OCI-LY1 (cell line): Measurements from ENCODE around the gene TES.

Experiments
- H2AFZ ChIP-seq: fragments of 200-600 bp; sonication (generic), shearing (Covaris generic); 2 replicates; pipeline ENCODE4 v1.6.0; 2014; ENCODE audit warnings: antibody characterized with exemption, mild to moderate bottlenecking, low read length
- H3F3A ChIP-seq: fragments of 200-600 bp; sonication (generic), shearing (Covaris generic); 2 replicates; pipeline ENCODE4 v1.6.0; 2014; ENCODE audit warnings: mild to moderate bottlenecking, antibody characterized with exemption, low read length, moderate library complexity; ENCODE audit not compliant: insufficient read depth
- H3K27ac ChIP-seq: fragments of 200-600 bp; sonication (generic); 2 replicates; pipeline ENCODE4 v1.5.1; 2014; ENCODE audit warnings: low read length, mixed run types, mild to moderate bottlenecking, low read depth; ENCODE audit not compliant: poor library complexity, severe bottlenecking
- H3K27me3 ChIP-seq: fragments of 200-600 bp; sonication (generic); 2 replicates; pipeline ENCODE4 v1.6.0; 2014; ENCODE audit warnings: antibody characterized with exemption, mild to moderate bottlenecking, low read length, moderate library complexity; ENCODE audit not compliant: insufficient read depth
- H3K36me3 ChIP-seq: fragments of 200-600 bp; sonication (generic); 2 replicates; pipeline ENCODE4 v1.6.1; 2014; ENCODE audit warnings: mild to moderate bottlenecking, antibody characterized with exemption, low read length, moderate library complexity, mixed read lengths; ENCODE audit not compliant: insufficient read depth
- H3K4me1 ChIP-seq: fragments of 200-600 bp; sonication (generic); 2 replicates; pipeline ENCODE4 v1.5.1; 2014; ENCODE audit warnings: mild to moderate bottlenecking, low read length, moderate library complexity; ENCODE audit not compliant: insufficient read depth, severe bottlenecking
- H3K4me2 ChIP-seq: fragments of 200-600 bp; sonication (generic), shearing (Covaris generic); 2 replicates; pipeline ENCODE4 v1.6.1; 2014; ENCODE audit warnings: low read length
- H3K4me3 ChIP-seq: fragments of 200-600 bp; sonication (generic); 2 replicates; pipeline ENCODE4 v1.5.1; 2014; ENCODE audit warnings: low read length, low read depth, mild to moderate bottlenecking, mixed read lengths; ENCODE audit not compliant: poor library complexity, severe bottlenecking
- H3K79me2 ChIP-seq: fragments of 200-600 bp; shearing (Covaris generic); 2 replicates; pipeline ENCODE4 v1.6.1; 2016; ENCODE audit warnings: mixed run types, low read length, mixed read lengths; ENCODE audit not compliant: insufficient read depth
- H3K9ac ChIP-seq: fragments of 200-600 bp; sonication (generic), shearing (Covaris generic); 2 replicates; pipeline ENCODE4 v1.6.1; 2014; ENCODE audit warnings: mild to moderate bottlenecking, low read length, mixed read lengths
- H3K9me2 ChIP-seq: fragments of 200-600 bp; sonication (generic), shearing (Covaris generic); 2 replicates; pipeline ENCODE4 v1.6.1; 2014; ENCODE audit warnings: low read depth, mild to moderate bottlenecking, low read length, mixed read lengths
- H3K9me3 ChIP-seq: fragments of 200-600 bp; shearing (Covaris generic); 2 replicates; pipeline ENCODE4 v1.6.1; 2014; ENCODE audit warnings: low read length, mixed read lengths
- H4K20me1 ChIP-seq: fragments of 200-600 bp; sonication (generic), shearing (Covaris generic); 2 replicates; pipeline ENCODE4 v1.6.0; 2016; ENCODE audit warnings: mild to moderate bottlenecking, low read length; ENCODE audit not compliant: insufficient read depth
- EZH2 ChIP-seq: fragments of 200-600 bp; sonication (generic), shearing (Covaris generic); IDR thresholded peaks from 2 replicates; pipeline ENCODE4 v1.8.0; 2017; ENCODE audit warnings: borderline replicate concordance, mixed run types, mild to moderate bottlenecking, antibody characterized with exemption, low read length, moderate library complexity, mixed read lengths
- TF ChIP-seq, protein P1 (sequence below): fragments of 200-600 bp; sonication (generic), shearing (Covaris generic); IDR thresholded peaks from 2 replicates; pipeline ENCODE4 v1.5.1; 2017; ENCODE audit warnings: mild to moderate bottlenecking, antibody characterized with exemption, low read length, moderate library complexity, mixed read lengths

TES gene

DNA sequence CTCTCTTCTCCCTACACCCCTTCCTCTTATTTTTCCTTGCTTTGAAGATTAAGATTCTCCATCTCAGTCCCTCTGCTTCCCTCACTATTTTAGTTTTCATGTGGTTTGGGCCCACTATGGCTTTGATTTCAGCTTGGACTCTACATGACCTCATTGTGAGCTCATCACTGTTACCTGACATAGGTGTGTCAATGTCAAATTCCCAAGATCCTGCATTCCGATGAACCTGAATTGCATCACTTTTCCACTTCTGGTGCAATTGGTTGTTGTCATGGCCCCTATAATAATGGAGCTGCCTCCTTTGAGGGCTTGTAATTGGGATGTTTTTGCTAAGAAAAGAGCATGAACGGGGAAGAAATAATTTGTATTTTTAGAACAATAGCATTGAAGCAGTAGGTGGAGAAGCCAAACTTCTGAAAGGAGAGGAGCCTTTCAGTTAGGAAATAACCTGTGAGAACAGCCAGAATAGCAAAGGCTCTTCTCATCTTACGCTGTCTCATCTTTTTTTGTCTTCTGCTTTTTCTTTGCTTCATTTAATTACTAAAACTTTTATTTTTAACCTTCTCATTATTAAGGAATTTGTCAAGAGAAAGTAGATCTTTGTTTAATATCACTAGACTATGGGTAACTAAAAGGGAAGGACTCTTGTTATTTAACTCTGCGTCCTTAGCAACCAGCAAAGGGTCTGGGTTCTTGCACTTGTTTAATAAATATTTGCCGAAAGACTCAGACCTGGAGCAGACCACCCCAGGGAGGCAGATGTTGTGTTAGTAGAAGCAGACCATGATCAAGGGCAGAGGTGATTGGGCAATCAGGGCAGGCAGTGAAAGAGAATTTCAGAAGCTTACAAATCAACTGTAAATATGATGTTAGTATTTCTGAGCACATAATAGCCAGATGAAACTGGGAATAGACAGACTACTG lies 95.4 kb downstream of the TES start:
- Histone ChIP-seq H3K4me2 (no peak overlapping the region), H2AFZ (no peak overlapping the region)

DNA sequence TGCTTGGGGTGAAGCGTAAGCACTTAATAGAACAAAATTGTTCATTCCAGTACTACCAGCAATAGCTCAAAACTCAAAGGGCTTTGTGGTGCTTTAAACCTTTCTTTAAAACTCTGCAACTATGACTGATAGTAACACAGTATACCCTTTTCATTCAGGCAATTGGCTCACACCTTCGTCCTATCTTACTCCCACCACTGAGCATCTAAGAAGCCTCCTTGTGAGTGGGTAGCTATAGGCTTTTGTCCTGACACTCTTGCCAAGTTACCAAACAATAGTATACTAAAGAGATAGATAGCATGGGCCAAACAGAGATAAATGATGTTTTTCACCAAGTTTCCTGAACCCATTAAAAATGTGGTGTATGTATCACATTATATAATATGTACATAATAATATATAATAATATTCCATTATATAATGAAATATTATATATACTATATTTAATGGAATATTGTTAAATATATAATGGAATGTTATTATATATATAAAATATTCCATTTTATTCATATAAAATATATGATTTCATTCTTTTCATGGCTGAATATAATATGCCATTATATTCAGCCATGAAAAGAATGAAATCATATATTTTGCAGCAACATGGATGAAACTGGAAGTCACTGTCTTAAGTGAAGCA lies 96.2 kb downstream of the TES start:
- Histone ChIP-seq H3K36me3 (no peaks in the 10 kb centered on the region), H3K9me2 (no peaks in the 10 kb centered on the region), H3K4me3 (no peak overlapping the region), H3K4me1 (no peaks in the 10 kb centered on the region), H3K4me2 (no peak overlapping the region), H2AFZ (no peak overlapping the region), H3K9me3 (no peaks in the 10 kb centered on the region), H3K27ac (no peak overlapping the region), H3K9ac (no peak overlapping the region), H3K27me3 (no peaks in the 10 kb centered on the region), H3F3A (no peaks in the 10 kb centered on the region), H4K20me1 (no peaks in the 10 kb centered on the region), H3K79me2 (no peaks in the 10 kb centered on the region)
- TF ChIP-seq, protein P1, sequence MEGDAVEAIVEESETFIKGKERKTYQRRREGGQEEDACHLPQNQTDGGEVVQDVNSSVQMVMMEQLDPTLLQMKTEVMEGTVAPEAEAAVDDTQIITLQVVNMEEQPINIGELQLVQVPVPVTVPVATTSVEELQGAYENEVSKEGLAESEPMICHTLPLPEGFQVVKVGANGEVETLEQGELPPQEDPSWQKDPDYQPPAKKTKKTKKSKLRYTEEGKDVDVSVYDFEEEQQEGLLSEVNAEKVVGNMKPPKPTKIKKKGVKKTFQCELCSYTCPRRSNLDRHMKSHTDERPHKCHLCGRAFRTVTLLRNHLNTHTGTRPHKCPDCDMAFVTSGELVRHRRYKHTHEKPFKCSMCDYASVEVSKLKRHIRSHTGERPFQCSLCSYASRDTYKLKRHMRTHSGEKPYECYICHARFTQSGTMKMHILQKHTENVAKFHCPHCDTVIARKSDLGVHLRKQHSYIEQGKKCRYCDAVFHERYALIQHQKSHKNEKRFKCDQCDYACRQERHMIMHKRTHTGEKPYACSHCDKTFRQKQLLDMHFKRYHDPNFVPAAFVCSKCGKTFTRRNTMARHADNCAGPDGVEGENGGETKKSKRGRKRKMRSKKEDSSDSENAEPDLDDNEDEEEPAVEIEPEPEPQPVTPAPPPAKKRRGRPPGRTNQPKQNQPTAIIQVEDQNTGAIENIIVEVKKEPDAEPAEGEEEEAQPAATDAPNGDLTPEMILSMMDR: no peak
- TF ChIP-seq EZH2: no peak

More for the DNA sequence above, 95.4 kb downstream of the TES start:
- TF ChIP-seq, protein P1: no peak
- TF ChIP-seq EZH2: no peak
- no peaks in the 10 kb centered on the region for H3K36me3 ChIP-seq
- H3K9me3 ChIP-seq: no peaks in the 10 kb centered on the region
- no peaks in the 10 kb centered on the region for H3F3A ChIP-seq
- no peaks in the 10 kb centered on the region for H3K4me1 ChIP-seq
- H3K9me2 ChIP-seq: no peaks in the 10 kb centered on the region
- no peaks in the 10 kb centered on the region for H3K27me3 ChIP-seq
- no peak overlapping the region for H3K9ac ChIP-seq
- H3K79me2 ChIP-seq: no peaks in the 10 kb centered on the region
- H3K4me3 ChIP-seq: no peak overlapping the region
- H3K27ac ChIP-seq: no peak overlapping the region
- no peaks in the 10 kb centered on the region for H4K20me1 ChIP-seq

DNA sequence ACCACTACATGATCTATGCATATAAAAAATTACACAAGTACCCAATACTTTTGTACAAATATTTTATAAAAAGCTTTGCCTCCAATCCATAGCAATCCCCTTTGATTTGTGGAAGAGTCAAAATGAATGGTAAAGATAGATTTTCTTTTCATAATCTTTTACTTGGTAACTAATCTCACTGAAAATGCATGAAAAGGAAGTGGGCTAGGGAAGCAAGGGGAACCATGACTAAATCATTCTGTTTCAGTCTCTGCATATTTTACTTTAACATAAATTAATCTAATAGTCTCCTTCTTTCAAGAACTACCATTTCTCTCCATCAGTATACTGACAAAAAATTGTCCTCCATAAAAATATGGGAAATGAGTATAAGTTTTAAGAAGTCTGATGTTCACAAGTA lies 96.9 kb downstream of the TES start:
- no peak overlapping the region for H3K27ac ChIP-seq
- no peak overlapping the region for H3K9ac ChIP-seq
- H3F3A ChIP-seq: no peaks in the 10 kb centered on the region
- no peaks in the 10 kb centered on the region for H3K9me2 ChIP-seq
- no peaks in the 10 kb centered on the region for H3K9me3 ChIP-seq
- H3K27me3 ChIP-seq: no peaks in the 10 kb centered on the region
- H3K4me3 ChIP-seq: no peak overlapping the region
- TF ChIP-seq, protein P1: no peak
- no peak for TF ChIP-seq EZH2
- no peaks in the 10 kb centered on the region for H3K4me1 ChIP-seq
- H3K79me2 ChIP-seq: no peaks in the 10 kb centered on the region
- no peaks in the 10 kb centered on the region for H3K36me3 ChIP-seq
- H4K20me1 ChIP-seq: no peaks in the 10 kb centered on the region
- H3K4me2 ChIP-seq: no peak overlapping the region
- no peak overlapping the region for H2AFZ ChIP-seq
